GM19438 (cell line): ENCODE measurements around the gene CREB1.
"Not testable (repeated sequence)": the region's sequence is repeated elsewhere in the genome, so short reads cannot be mapped to it uniquely, and the experiment has no call there.

ENCODE experiments used
- ATAC-seq: cut with Tn5 transposase; IDR thresholded peaks from one replicate; pipeline ENCODE4 v1.9.1; 2021; ENCODE audit warnings: low read depth; ENCODE audit not compliant: unreplicated experiment

Gene CREB1

GRCh38 chr2:207646582-207646981 is 116.8 kb downstream of the CREB1 start:
- ATAC-seq: not testable (repeated sequence)
